IMR-90 (cell line): ENCODE results near the gene TNFRSF25. TPM values are rescaled to one million over a fixed set of nuclear protein-coding genes. Genes with fewer than 3 reads are reported as not detected.

Source experiments
- ATAC-seq: fragments of 200-7000 bp; cut with Tn5 transposase; 2 replicates; pipeline ENCODE4 v1.9.1; 2020; ENCODE audit warnings: low read depth, mild to moderate bottlenecking, moderate library complexity
- BruUV-seq: library from RNA; stranded (reverse); fragments of 400-500 nt; replicated peaks from 2 replicates; lab custom pipeline; 2021; lab: Mats Ljungman, UMichigan
- CTCF ChIA-PET: fragments of 300-600 bp; formaldehyde crosslinking; extraction: SDS; loops from one replicate; lab custom pipeline; 2021; ENCODE audit warnings: antibody characterized with exemption; lab: Yijun Ruan, JAX
- POLR2A ChIA-PET: fragments of 300-600 bp; sonication (Branson Sonifier 250); formaldehyde crosslinking; loops from one replicate; lab custom pipeline; 2022; ENCODE audit warnings: antibody characterized with exemption; ENCODE audit not compliant: unreplicated experiment; lab: Charles Lee
- DNase-seq: peaks from one replicate; pipeline ENCODE4 v3.0.0; 2013
- H2AFZ ChIP-seq: replicated peaks from 2 replicates; pipeline ENCODE3; 2013; ENCODE audit warnings: low read length, mild to moderate bottlenecking; ENCODE audit not compliant: poor library complexity
- H2AK5ac ChIP-seq: 2 replicates; pipeline ENCODE4 v1.6.1; 2013; ENCODE audit warnings: low read depth, low read length, inconsistent platforms
- H2AK9ac ChIP-seq: replicated peaks from 2 replicates; pipeline ENCODE3; 2013; ENCODE audit warnings: mild to moderate bottlenecking, low read depth, low read length, moderate library complexity; ENCODE audit not compliant: poor library complexity
- H2BK120ac ChIP-seq: 2 replicates; pipeline ENCODE4 v1.6.1; 2013; ENCODE audit warnings: low read depth, low read length, inconsistent platforms
- H2BK15ac ChIP-seq: 3 replicates; pipeline ENCODE4 v1.6.1; 2013; ENCODE audit warnings: low read depth, low read length, inconsistent platforms
- H2BK20ac ChIP-seq: 2 replicates; pipeline ENCODE4 v1.6.1; 2013; ENCODE audit warnings: low read depth, mild to moderate bottlenecking, inconsistent platforms, low read length, moderate library complexity
- H2BK5ac ChIP-seq: 2 replicates; pipeline ENCODE4 v1.6.1; 2013; ENCODE audit warnings: mild to moderate bottlenecking, low read depth, low read length, inconsistent platforms; ENCODE audit not compliant: poor library complexity, severe bottlenecking
- H3K14ac ChIP-seq: replicated peaks from 2 replicates; pipeline ENCODE4 v1.6.1; 2013; ENCODE audit warnings: low read depth, low read length, inconsistent platforms
- H3K18ac ChIP-seq: 2 replicates; pipeline ENCODE4 v1.6.1; 2013; ENCODE audit warnings: low read depth, low read length, control low read depth
- H3K23ac ChIP-seq: 2 replicates; pipeline ENCODE4 v1.6.1; 2013; ENCODE audit warnings: low read depth, low read length, inconsistent platforms
- H3K27ac ChIP-seq: 2 replicates; pipeline ENCODE4 v1.5.1; 2013; ENCODE audit warnings: mild to moderate bottlenecking, control low read depth, low read length; ENCODE audit not compliant: insufficient read depth
- H3K27me3 ChIP-seq: 2 replicates; pipeline ENCODE4 v1.6.1; 2013; ENCODE audit warnings: low read length; ENCODE audit not compliant: control insufficient read depth, insufficient read depth
- H3K36me3 ChIP-seq: 2 replicates; pipeline ENCODE4 v1.6.1; 2013; ENCODE audit warnings: low read length, mixed read lengths; ENCODE audit not compliant: control insufficient read depth, insufficient read depth
- H3K4ac ChIP-seq: 2 replicates; pipeline ENCODE4 v1.6.1; 2013; ENCODE audit warnings: low read depth, low read length, inconsistent platforms
- H3K4me1 ChIP-seq: 2 replicates; pipeline ENCODE4 v1.6.1; 2013; ENCODE audit warnings: low read length, mixed read lengths; ENCODE audit not compliant: control insufficient read depth, insufficient read depth
- H3K4me2 ChIP-seq: 2 replicates; pipeline ENCODE4 v1.6.1; 2013; ENCODE audit warnings: low read depth, mild to moderate bottlenecking, control low read depth, low read length, moderate library complexity
- H3K4me3 ChIP-seq: 2 replicates; pipeline ENCODE4 v1.5.1; 2013; ENCODE audit warnings: low read depth, mild to moderate bottlenecking, control low read depth, low read length, moderate library complexity; ENCODE audit not compliant: insufficient read depth
- H3K56ac ChIP-seq: 2 replicates; pipeline ENCODE4 v1.6.1; 2013; ENCODE audit warnings: low read length, inconsistent platforms; ENCODE audit not compliant: insufficient read depth; ENCODE audit errors: extremely low read depth
- H3K79me1 ChIP-seq, 2 experiments: 2 replicates each; pipeline ENCODE4 v1.6.1; 2013; ENCODE audit warnings: low read length in 2 of 2, inconsistent platforms in 1 of 2, low read depth in 1 of 2
- H3K9ac ChIP-seq: 2 replicates; pipeline ENCODE4 v1.6.1; 2013; ENCODE audit warnings: low read depth, low read length, control low read depth
- H3K9me1 ChIP-seq: 2 replicates; pipeline ENCODE4 v1.6.1; 2013; ENCODE audit warnings: low read length, inconsistent platforms; ENCODE audit not compliant: insufficient read depth
- H3K9me3 ChIP-seq: 2 replicates; pipeline ENCODE4 v1.6.1; 2013; ENCODE audit warnings: low read length; ENCODE audit not compliant: control insufficient read depth, insufficient read depth
- H4K20me1 ChIP-seq: 2 replicates; pipeline ENCODE4 v1.6.1; 2013; ENCODE audit warnings: low read length, inconsistent platforms; ENCODE audit not compliant: insufficient read depth
- H4K5ac ChIP-seq: 2 replicates; pipeline ENCODE4 v1.6.1; 2013; ENCODE audit warnings: mild to moderate bottlenecking, low read depth, low read length, control low read depth
- H4K8ac ChIP-seq, 2 experiments: 2 replicates each; pipeline ENCODE4 v1.6.1; 2013; ENCODE audit warnings: low read depth in 2 of 2, low read length in 2 of 2, control low read depth in 1 of 2, inconsistent platforms in 1 of 2
- H4K91ac ChIP-seq: 2 replicates; pipeline ENCODE4 v1.6.1; 2013; ENCODE audit warnings: low read depth, low read length, inconsistent platforms; ENCODE audit not compliant: insufficient read depth
- BHLHE40 ChIP-seq: fragments of 150-350 bp; IDR thresholded peaks from 2 replicates; pipeline ENCODE4 v1.6.1; 2016; ENCODE audit warnings: mild to moderate bottlenecking, low read depth, low read length
- CHD1 ChIP-seq: IDR thresholded peaks from 2 replicates; pipeline ENCODE4 v1.6.1; 2012; ENCODE audit warnings: low read depth, low read length, improper control_type of control experiment
- FOS ChIP-seq: fragments of 150-350 bp; IDR thresholded peaks from 2 replicates; pipeline ENCODE4 v1.6.1; 2016; ENCODE audit warnings: low read depth, low read length
- MAZ ChIP-seq: IDR thresholded peaks from 2 replicates; pipeline ENCODE4 v1.6.1; 2012; ENCODE audit warnings: low read depth, mild to moderate bottlenecking, low read length, improper control_type of control experiment, moderate library complexity, borderline replicate concordance
- MXI1 ChIP-seq: IDR thresholded peaks from 2 replicates; pipeline ENCODE4 v1.6.1; 2012; ENCODE audit warnings: low read depth, mild to moderate bottlenecking, low read length, moderate library complexity, borderline replicate concordance
- NFE2L2 ChIP-seq: fragments of 150-350 bp; IDR thresholded peaks from 2 replicates; pipeline ENCODE4 v1.6.1; 2016; ENCODE audit warnings: low read depth, mild to moderate bottlenecking, low read length
- POLR2A ChIP-seq: IDR thresholded peaks from 2 replicates; pipeline ENCODE4 v1.6.1; 2012; ENCODE audit warnings: mild to moderate bottlenecking, low read depth, low read length
- RAD21 ChIP-seq: IDR thresholded peaks from 2 replicates; pipeline ENCODE4 v1.6.1; 2012; ENCODE audit warnings: low read length, improper control_type of control experiment
- RCOR1 ChIP-seq: IDR thresholded peaks from 2 replicates; pipeline ENCODE4 v1.6.1; 2012; ENCODE audit warnings: mild to moderate bottlenecking, low read length, improper control_type of control experiment; ENCODE audit not compliant: insufficient replicate concordance
- RFX5 ChIP-seq: IDR thresholded peaks from 2 replicates; pipeline ENCODE4 v1.8.0; 2012; ENCODE audit warnings: low read depth, mild to moderate bottlenecking, low read length, moderate library complexity
- SMC3 ChIP-seq: fragments of 150-350 bp; IDR thresholded peaks from 2 replicates; pipeline ENCODE4 v1.6.1; 2016; ENCODE audit warnings: low read depth, mild to moderate bottlenecking, antibody characterized with exemption, low read length, moderate library complexity
- WGBS, 2 experiments: methylation state at CpG; one replicate each; pipeline versions ENCODE4 v1.1.5 to v1.1.7; 2013; ENCODE audit warnings: missing lambda C conversion rate in 2 of 2; ENCODE audit not compliant: insufficient read length in 1 of 2; ENCODE audit errors: extremely low coverage in 2 of 2; 5-methylcytosine and 5-hydroxymethylcytosine counted together
- dilution Hi-C: fragments of 300-500 bp; cut with HindIII; formaldehyde crosslinking; loops from one replicate; pipeline ENCODE4 v1.14.3; 2018; ENCODE audit warnings: low sequenced_read_pairs; ENCODE audit not compliant: unreplicated experiment
- in situ Hi-C: fragments of 300-500 bp; cut with MboI; formaldehyde crosslinking; loops from 3 replicates; pipeline ENCODE4 v1.14.3; 2019; ENCODE audit warnings: low sequenced_read_pairs, inconsistent platforms, mixed read lengths
- intact Hi-C: fragments of 100-400 bp; cut with micrococcal nuclease; formaldehyde crosslinking; loops from 2 replicates; pipeline ENCODE4 v1.10.0; 2022
- polyA plus RNA-seq, 3 experiments: library from polyadenylated mRNA; depleted of rRNA; stranded (reverse); fragments of >200 nt; gene quantifications; 2 replicates each; pipeline ENCODE4 v1.2.3, GENCODE V29; 2012; ENCODE audit warnings: low replicate concordance in 1 of 3
- total RNA-seq: library from RNA; depleted of rRNA; stranded (reverse); fragments of >200 nt; gene quantifications from 2 replicates; pipeline ENCODE4 v1.2.3, GENCODE V29; 2012
- TF ChIP-seq, protein P1 (sequence below): conservative IDR thresholded peaks from 2 replicates; pipeline ENCODE4 v1.5.1; 2012; ENCODE audit warnings: mild to moderate bottlenecking, low read depth, low read length, improper control_type of control experiment
- TF ChIP-seq, protein P2 (sequence below): fragments of 150-350 bp; IDR thresholded peaks from 2 replicates; pipeline ENCODE4 v1.6.1; 2017; ENCODE audit warnings: mild to moderate bottlenecking, antibody characterized with exemption, low read length, low read depth

Gene TNFRSF25
- total and polyA plus RNA-seq, 2 of the 4 experiments (the other 2 are of a cell fraction) = 1.3 to 11.2 TPM

DNA sequence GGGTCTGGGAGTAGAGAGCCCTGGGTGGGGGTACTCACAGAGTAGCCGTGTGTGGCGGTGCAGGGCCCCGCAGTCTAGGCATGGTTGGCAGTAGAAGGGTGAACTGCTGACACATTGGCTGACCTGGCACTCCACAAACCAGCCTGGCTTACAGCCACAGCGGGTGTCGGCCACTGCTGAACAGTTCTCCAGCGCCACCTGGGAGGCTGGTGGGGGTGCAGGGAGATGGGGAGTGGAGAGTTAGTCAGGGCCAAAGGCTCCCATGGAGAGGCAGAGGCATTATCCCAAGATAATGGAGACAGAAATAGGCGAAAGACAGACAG, 1.5 kb downstream of the TNFRSF25 start:
- H4K8ac ChIP-seq = no peak overlapping the region
- POLR2A ChIA-PET = no interaction called here
- ATAC-seq = no peak

More for the DNA sequence above, 1.5 kb downstream of the TNFRSF25 start:
- Histone ChIP-seq H3K4ac (no peak overlapping the region), H4K5ac (no peak overlapping the region), H3K56ac (no peak overlapping the region), H3K9me3 (no peaks in the 10 kb centered on the region), H3K23ac (no peak overlapping the region), H2BK120ac (no peak overlapping the region), H2AK5ac (no peak overlapping the region), H3K9ac (no peak overlapping the region), H2AFZ (no peak overlapping the region), H3K36me3 (peaks cover 33% of the 10 kb centered on the region), H3K4me1 (no peaks in the 10 kb centered on the region), H2BK20ac (no peak overlapping the region), H4K91ac (no peak overlapping the region), H3K27ac (no peak overlapping the region), H4K20me1 (no peaks in the 10 kb centered on the region), H3K9me1 (no peaks in the 10 kb centered on the region), H3K18ac (no peak overlapping the region), H2BK15ac (no peak overlapping the region), H3K27me3 (peaks cover 14% of the 10 kb centered on the region), H2AK9ac (no peak overlapping the region), H3K14ac (no peak overlapping the region), H3K4me3 (no peak overlapping the region), H3K4me2 (no peak overlapping the region), H2BK5ac (no peak overlapping the region), H3K79me1 (no peaks in the 10 kb centered on the region)
- CTCF ChIA-PET = no interaction called here
- no peak for DNase-seq
- TF ChIP-seq BHLHE40 (no peak), FOS (no peak), POLR2A (no peak), RAD21 (no peak), NFE2L2 (no peak), MAZ (no peak), RFX5 (no peak), RCOR1 (no peak), MXI1 (no peak), CHD1 (no peak), SMC3 (no peak)
- TF ChIP-seq, protein P1, sequence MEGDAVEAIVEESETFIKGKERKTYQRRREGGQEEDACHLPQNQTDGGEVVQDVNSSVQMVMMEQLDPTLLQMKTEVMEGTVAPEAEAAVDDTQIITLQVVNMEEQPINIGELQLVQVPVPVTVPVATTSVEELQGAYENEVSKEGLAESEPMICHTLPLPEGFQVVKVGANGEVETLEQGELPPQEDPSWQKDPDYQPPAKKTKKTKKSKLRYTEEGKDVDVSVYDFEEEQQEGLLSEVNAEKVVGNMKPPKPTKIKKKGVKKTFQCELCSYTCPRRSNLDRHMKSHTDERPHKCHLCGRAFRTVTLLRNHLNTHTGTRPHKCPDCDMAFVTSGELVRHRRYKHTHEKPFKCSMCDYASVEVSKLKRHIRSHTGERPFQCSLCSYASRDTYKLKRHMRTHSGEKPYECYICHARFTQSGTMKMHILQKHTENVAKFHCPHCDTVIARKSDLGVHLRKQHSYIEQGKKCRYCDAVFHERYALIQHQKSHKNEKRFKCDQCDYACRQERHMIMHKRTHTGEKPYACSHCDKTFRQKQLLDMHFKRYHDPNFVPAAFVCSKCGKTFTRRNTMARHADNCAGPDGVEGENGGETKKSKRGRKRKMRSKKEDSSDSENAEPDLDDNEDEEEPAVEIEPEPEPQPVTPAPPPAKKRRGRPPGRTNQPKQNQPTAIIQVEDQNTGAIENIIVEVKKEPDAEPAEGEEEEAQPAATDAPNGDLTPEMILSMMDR = no peak
- TF ChIP-seq, protein P2, sequence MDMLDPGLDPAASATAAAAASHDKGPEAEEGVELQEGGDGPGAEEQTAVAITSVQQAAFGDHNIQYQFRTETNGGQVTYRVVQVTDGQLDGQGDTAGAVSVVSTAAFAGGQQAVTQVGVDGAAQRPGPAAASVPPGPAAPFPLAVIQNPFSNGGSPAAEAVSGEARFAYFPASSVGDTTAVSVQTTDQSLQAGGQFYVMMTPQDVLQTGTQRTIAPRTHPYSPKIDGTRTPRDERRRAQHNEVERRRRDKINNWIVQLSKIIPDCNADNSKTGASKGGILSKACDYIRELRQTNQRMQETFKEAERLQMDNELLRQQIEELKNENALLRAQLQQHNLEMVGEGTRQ = no peak
- intact Hi-C loops = no loop called here
- dilution Hi-C loops = no loop called here
- 79% methylated on average over 3 of the region's 7 CpGs; no CpG with 5 or more reads in 1 of the 2 experiments for WGBS, 2 experiments
- BruUV-seq = no TSS peak
- in situ Hi-C loops = no loop called here
